Psoas muscle (tissue), 8 donors: ENCODE data around the gene DNAJC1. TPM values are rescaled to one million over a fixed set of nuclear protein-coding genes. Genes with fewer than 3 reads are reported as not detected.

Source experiments
- ATAC-seq, 4 donors: fragments of 200-7000 bp; cut with Tn5 transposase; one replicate each; pipeline ENCODE4 v1.9.1; 2020; ENCODE audit warnings: moderate library complexity in 3 of 4, mild to moderate bottlenecking in 2 of 4
- DNase-seq, 2 donors: peaks; one replicate each; pipeline ENCODE4 v3.0.0-alpha.2; 2020
- H3K27ac ChIP-seq: fragments of 200-600 bp; one replicate; pipeline ENCODE4 v1.8.0; 2022
- H3K27me3 ChIP-seq, 3 donors: fragments of 200-600 bp in 1 of 3; one replicate each; pipeline versions ENCODE4 v1.6.1 to v1.8.0; 2013 to 2022; ENCODE audit warnings: low read length in 2 of 3, mild to moderate bottlenecking in 2 of 3, moderate library complexity in 1 of 3; ENCODE audit not compliant: insufficient read depth in 3 of 3
- H3K36me3 ChIP-seq, 2 donors: fragments of 200-600 bp in 1 of 2; one replicate each; pipeline versions ENCODE4 v1.6.1 to v1.8.0; 2013 to 2022; ENCODE audit warnings: low read depth in 1 of 2, mild to moderate bottlenecking in 1 of 2, moderate library complexity in 1 of 2; ENCODE audit not compliant: insufficient read depth in 1 of 2
- H3K4me1 ChIP-seq: fragments of 200-600 bp; one replicate; pipeline ENCODE4 v1.8.0; 2022
- H3K4me3 ChIP-seq: fragments of 200-600 bp; one replicate; pipeline ENCODE4 v1.8.0; 2022; ENCODE audit warnings: mild to moderate bottlenecking
- H3K9me3 ChIP-seq: fragments of 200-600 bp; one replicate; pipeline ENCODE4 v1.8.0; 2022
- CTCF ChIP-seq: fragments of 200-600 bp; IDR thresholded peaks from one replicate; pipeline ENCODE4 v1.8.0; 2022; ENCODE audit warnings: antibody characterized with exemption
- WGBS, 3 donors: extraction: QIAGEN DNeasy Blood & Tissue Kit; methylation state at CpG; one replicate each; pipeline versions ENCODE4 v1.1.6 to v1.1.7; 2013; 5-methylcytosine and 5-hydroxymethylcytosine counted together
- intact Hi-C, 2 donors: fragments of 100-400 bp; cut with DNase I; formaldehyde crosslinking; loops; one replicate each; pipeline versions ENCODE4 v1.11.0 to v1.14.2; 2022
- polyA plus RNA-seq, 3 donors: library from polyadenylated mRNA; stranded (reverse); fragments of 200-250 nt; gene quantifications; one replicate each; pipeline ENCODE4 v1.2.3, GENCODE V29; 2013
- total RNA-seq, 4 donors: library from RNA; stranded (reverse); fragmentation: NEBNext Ultra II Directional in 2 of 4; extraction: Animal tissue kit (Norgen Biotek cat#: 25700) in 2 of 4; gene quantifications; one replicate each; pipeline versions ENCODE4 v1.2.1 to v1.2.4, GENCODE V29; 2021 to 2023
- donor health status: healthy with polysubstance abuse.
- donor health status: DM: no; HTN: no; CAD: no; lungs with moderate emphysema.
- donor health status: Bipolar disorder and iron deficiency.
- donor health status: healthy.
- donor health status: DM: yes; HTN: yes; CAD: no.
- donor health status: DM: no; HTN: no; CAD: no.
- donor health status: DM: no; HTN: no; CAD: no.
- donor health status: DM: yes; HTN: yes; CAD: no.

The DNAJC1 gene
- total and polyA plus RNA-seq, 7 donors: 6.7 to 21.5 (median 13.2) TPM

DNA sequence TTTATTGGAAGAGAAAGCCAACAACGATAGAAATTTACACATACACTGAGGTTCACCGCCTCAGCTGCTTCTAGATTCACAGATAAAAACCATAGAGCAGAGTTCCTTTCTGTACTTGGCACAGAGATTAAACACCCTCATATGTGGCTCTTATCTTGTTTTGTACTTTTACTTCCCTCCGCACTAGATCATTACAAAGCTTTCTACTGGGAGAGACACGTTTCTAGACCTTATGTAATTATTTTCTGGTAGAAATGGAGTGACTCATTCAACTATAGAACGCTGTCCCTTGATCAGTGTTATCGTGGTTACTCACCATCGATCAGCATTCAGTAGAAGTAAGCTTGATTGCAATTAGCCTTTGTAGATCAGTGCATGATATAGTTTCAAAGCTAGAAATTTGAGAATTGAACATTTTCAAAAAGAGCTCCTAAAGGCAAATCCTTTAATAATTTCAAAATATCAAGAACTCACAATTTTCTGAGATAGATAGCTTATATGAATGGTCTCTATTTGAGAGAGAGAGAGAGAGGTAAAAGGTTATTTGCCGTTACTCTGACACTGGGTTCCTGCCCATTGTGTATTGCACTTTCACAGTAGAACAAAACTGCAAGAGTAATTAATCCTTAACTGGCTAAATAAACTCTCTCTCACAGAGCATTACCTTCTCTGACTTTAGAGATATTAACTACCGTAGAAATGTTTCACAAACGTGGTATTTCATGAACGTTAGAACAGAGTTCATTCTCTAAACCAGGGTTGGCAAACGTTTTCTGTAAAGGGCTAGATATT, 26.1 kb upstream of the DNAJC1 start:
- H3K4me1 ChIP-seq: no peaks in the 10 kb centered on the region
- H3K27ac ChIP-seq: no peak overlapping the region
- WGBS, 3 donors: 70 to 78% (median 73%) methylated on average over 12 of the region's 12 CpGs
- H3K4me3 ChIP-seq: no peak overlapping the region
- intact Hi-C loops: no loop called here
- DNase-seq (no peak), ATAC-seq (no peak)
- H3K36me3 ChIP-seq: no peaks in the 10 kb centered on the region
- TF ChIP-seq CTCF: no peak
- H3K27me3 ChIP-seq: peaks cover 0 to 3% (median 0%) of the 10 kb centered on the region in 3 donors
- no peaks in the 10 kb centered on the region for H3K9me3 ChIP-seq

DNA sequence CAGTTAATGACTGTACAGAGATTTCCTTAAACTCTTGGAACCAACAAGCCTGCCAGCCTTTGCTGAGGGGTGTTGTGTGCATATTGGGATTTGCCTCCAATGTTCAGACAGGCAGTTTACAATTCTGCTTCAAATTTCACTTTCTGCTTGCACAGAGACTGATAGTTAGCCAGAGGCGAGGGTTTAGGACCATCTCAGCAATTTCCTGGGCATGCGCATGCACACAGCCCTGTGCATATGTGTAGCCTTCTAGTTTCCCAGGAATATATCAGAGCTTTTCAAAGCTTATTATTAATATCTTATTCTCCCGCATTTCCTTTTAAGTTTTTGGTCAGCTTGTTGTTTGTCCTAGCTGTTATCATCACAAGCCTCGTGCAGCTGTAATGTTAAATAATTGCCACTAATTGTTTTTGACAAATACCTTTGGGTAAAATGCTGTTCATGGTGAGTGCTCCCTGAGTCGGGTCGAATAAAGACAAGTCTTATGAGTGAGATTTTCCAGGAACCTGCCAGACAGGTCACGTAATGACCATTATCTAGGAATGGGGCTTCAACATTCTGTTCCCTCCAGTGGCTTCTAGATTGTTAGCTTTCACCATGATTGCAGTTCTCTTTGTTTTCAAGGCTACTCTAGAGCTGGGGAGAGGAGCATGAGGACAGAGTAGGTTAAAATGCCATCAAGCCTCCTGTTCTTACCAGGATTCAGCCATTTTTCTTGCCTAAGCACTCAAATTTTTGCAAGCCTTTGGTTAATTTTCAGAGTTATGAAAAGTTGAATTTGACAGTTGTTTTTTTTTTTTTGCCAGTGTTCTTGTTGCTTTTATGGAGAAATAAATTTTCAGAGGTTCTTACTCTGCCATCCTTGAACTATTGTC, 24.1 kb upstream of the DNAJC1 start:
- DNase-seq (no peak), ATAC-seq (no peak)
- H3K27me3 ChIP-seq: peaks cover 0 to 3% (median 0%) of the 10 kb centered on the region in 3 donors
- no peak overlapping the region for H3K4me3 ChIP-seq
- H3K27ac ChIP-seq: no peak overlapping the region
- no peak for TF ChIP-seq CTCF
- no peaks in the 10 kb centered on the region for H3K36me3 ChIP-seq
- intact Hi-C loops: no loop called here
- 91 to 94% (median 91%) methylated on average over 7 of the region's 7 CpGs for WGBS, 3 donors
- no peaks in the 10 kb centered on the region for H3K9me3 ChIP-seq
- no peaks in the 10 kb centered on the region for H3K4me1 ChIP-seq

DNA sequence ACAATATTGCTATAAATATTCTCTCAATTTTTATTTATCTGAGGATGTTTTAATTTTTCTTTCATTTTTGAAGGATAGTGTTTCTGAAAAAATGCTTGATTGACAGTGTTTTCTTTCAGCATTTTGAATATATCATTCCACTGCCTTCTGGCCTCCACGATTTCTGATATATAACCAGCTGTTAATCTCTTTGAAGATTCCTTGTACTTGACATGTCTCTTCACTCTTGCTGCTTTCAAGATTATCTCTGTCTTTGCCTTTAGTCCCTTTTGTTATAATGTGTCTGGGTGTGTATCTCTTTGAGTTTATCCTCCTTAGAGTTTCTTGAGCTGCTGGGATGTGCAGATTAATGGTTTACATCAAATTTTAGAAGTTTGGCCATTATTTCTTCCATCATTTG, 22.8 kb upstream of the DNAJC1 start:
- no peak for DNase-seq
- H3K36me3 ChIP-seq: no peaks in the 10 kb centered on the region
- H3K9me3 ChIP-seq: no peaks in the 10 kb centered on the region
- 76 to 89% (median 86%) methylated on average over 1 of the region's 1 CpG for WGBS, 3 donors
- H3K27ac ChIP-seq: no peak overlapping the region
- no peaks in the 10 kb centered on the region for H3K4me1 ChIP-seq
- H3K4me3 ChIP-seq: no peak overlapping the region
- no peak for TF ChIP-seq CTCF
- intact Hi-C loops: no loop called here
- no peak for ATAC-seq
- peaks cover 0 to 3% (median 0%) of the 10 kb centered on the region in 3 donors for H3K27me3 ChIP-seq

- no peak overlapping the region for H3K27ac ChIP-seq
- no peak for DNase-seq
- H3K36me3 ChIP-seq: no peaks in the 10 kb centered on the region
- WGBS, 3 donors: 55 to 65% (median 59%) methylated on average over 3 of the region's 3 CpGs
- intact Hi-C loops: no loop called here
- ATAC-seq: no peak
- H3K27me3 ChIP-seq: no peaks in the 10 kb centered on the region
- no peaks in the 10 kb centered on the region for H3K9me3 ChIP-seq
- no peaks in the 10 kb centered on the region for H3K4me1 ChIP-seq
- no peak overlapping the region for H3K4me3 ChIP-seq
- no peak for TF ChIP-seq CTCF
These were observed 20.0 kb upstream of the DNAJC1 start for GRCh38 chr10:22023508-22023907.
